H1 (cell line): ENCODE data around the gene HPN. TPM values are rescaled to one million over a fixed set of nuclear protein-coding genes. Genes with fewer than 3 reads are reported as not detected.

Experiments
- CBX5 ChIP-seq: fragments of 300-800, 300-1000 bp; sonication (generic); IDR thresholded peaks from 2 replicates; pipeline ENCODE4 v1.7.1; 2016; ENCODE audit warnings: antibody characterized with exemption, low read length, low read depth
- CHD2 ChIP-seq: IDR thresholded peaks from 2 replicates; pipeline ENCODE4 v1.6.1; 2012; ENCODE audit warnings: low read length, improper control_type of control experiment
- CREB1 ChIP-seq: IDR thresholded peaks from 2 replicates; pipeline ENCODE4 v1.6.1; 2012; ENCODE audit warnings: inconsistent platforms
- GTF2F1 ChIP-seq: IDR thresholded peaks from 2 replicates; pipeline ENCODE4 v1.6.1; 2012; ENCODE audit warnings: low read depth, low read length, improper control_type of control experiment, borderline replicate concordance
- HDAC2 ChIP-seq, 2 experiments: fragments of 300-600 bp in 1 of 2; sonication (generic) in 1 of 2; IDR thresholded peaks; 2 replicates each; pipeline ENCODE4 v1.6.1; 2011 to 2012; ENCODE audit warnings: low read depth in 2 of 2, low read length in 2 of 2, mild to moderate bottlenecking in 2 of 2, moderate library complexity in 2 of 2, borderline replicate concordance in 1 of 2, inconsistent platforms in 1 of 2
- HDAC6 ChIP-seq: IDR thresholded peaks from one replicate; pipeline ENCODE4 v1.7.1; 2012; ENCODE audit warnings: low read depth, mild to moderate bottlenecking, inconsistent platforms, low read length, moderate library complexity
- JUN ChIP-seq: IDR thresholded peaks from 2 replicates; pipeline ENCODE4 v1.6.1; 2011; ENCODE audit warnings: low read depth, mild to moderate bottlenecking, improper control_type of control experiment, low read length
- RBBP5 ChIP-seq: IDR thresholded peaks from 2 replicates; pipeline ENCODE4 v1.7.1; 2012; ENCODE audit warnings: low read depth, mild to moderate bottlenecking, inconsistent platforms, low read length, moderate library complexity, borderline replicate concordance
- SIN3A ChIP-seq, 2 experiments: IDR thresholded peaks in 1 of 2; conservative IDR thresholded peaks in 1 of 2; 2 replicates each; pipeline ENCODE4 v1.6.1; 2011 to 2012; ENCODE audit warnings: low read length in 2 of 2, improper control_type of control experiment in 1 of 2, low read depth in 1 of 2, mild to moderate bottlenecking in 1 of 2
- SP4 ChIP-seq: IDR thresholded peaks from 2 replicates; pipeline ENCODE4 v1.6.1; 2012; ENCODE audit warnings: low read length, inconsistent platforms
- SRF ChIP-seq: IDR thresholded peaks from 2 replicates; pipeline ENCODE4 v1.6.1; 2011; ENCODE audit warnings: mild to moderate bottlenecking, low read depth, low read length, moderate library complexity
- TCF12 ChIP-seq: IDR thresholded peaks from 2 replicates; pipeline ENCODE4 v1.6.1; 2011; ENCODE audit warnings: low read depth, mild to moderate bottlenecking, low read length
- polyA plus RNA-seq, 7 experiments: library from polyadenylated mRNA; depleted of rRNA in 3 of 7; stranded (reverse) in 5 of 7; unstranded in 2 of 7; fragments of >200 nt in 5 of 7; fragments of 200-250 nt in 2 of 7; gene quantifications; 1 replicate in 5 of 7; 2 replicates in 1 of 7; 4 replicates in 1 of 7; pipeline versions ENCODE4 v1.2.1 to v1.2.3, GENCODE V29; 2011 to 2013; ENCODE audit warnings: missing spikeins in 2 of 7, mixed read lengths in 2 of 7
- total RNA-seq: library from RNA; stranded (reverse); fragmentation: NEBNext Ultra II Directional; extraction: Animal tissue kit (Norgen Biotek cat#: 25700); gene quantifications from 2 replicates; pipeline ENCODE4 v1.2.1, GENCODE V29; 2021
- TF ChIP-seq, protein P1 (sequence below): IDR thresholded peaks from 2 replicates; pipeline ENCODE4 v1.6.1; 2012; ENCODE audit warnings: inconsistent platforms
- TF ChIP-seq, protein P2 (sequence below): IDR thresholded peaks from 2 replicates; pipeline ENCODE4 v1.6.1; 2012; ENCODE audit warnings: low read length, inconsistent platforms
- TF ChIP-seq, protein P3 (sequence below), 3 experiments: IDR thresholded peaks; 1 replicate in 2 of 3; 2 replicates in 1 of 3; pipeline versions ENCODE4 v1.5.1 to v1.6.1; 2011; ENCODE audit warnings: low read length in 3 of 3, mild to moderate bottlenecking in 3 of 3, inconsistent platforms in 2 of 3, low read depth in 1 of 3, moderate library complexity in 1 of 3; ENCODE audit not compliant: insufficient read depth in 1 of 3; ENCODE audit errors: control extremely low read depth in 1 of 3

Gene HPN
- total and polyA plus RNA-seq, 2 of the 8 experiments (the other 6 are each of a cell fraction or from before 2014, with no cell fraction given) = 14.7 to 33.7 TPM

DNA sequence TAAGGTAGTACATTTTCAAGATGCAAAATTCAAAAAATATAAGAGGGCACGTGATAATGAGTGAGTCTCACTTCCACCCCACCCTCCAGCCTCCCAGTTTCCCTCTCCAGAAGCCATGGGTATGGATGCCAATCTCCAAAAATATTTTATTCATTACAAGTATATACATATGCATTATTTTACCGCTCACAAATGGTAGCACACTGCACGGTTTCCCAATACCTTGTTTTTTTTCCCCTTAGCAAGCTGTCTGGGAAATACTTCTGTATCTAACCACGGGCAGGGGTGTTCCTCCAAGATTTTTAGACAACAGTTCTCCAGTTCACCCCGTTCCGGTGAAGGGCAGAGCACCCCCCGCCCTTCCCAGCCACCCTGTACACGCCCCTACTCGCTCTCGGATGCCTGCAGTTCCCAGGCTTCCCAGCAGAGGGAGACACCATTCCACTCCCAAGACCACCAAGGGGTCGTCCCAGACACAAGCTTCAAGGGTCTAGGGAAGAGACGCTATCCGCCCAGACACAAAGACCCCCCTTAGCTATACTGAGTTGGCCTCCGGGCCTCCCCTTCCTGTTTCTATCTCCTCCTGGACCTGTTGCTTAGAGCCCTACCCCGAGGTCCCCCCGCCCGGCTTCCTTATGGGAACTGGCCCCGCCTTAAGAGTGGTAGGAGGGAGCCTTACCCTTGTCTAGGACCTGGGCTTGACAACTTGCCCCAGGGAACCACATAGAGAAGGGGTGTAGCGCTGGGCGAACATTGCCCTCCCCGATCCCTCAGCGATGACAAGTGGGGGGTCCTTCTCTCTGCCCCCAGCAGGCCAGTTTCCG, 73.0 kb downstream of the HPN start (continued):
- TF ChIP-seq, protein P1, sequence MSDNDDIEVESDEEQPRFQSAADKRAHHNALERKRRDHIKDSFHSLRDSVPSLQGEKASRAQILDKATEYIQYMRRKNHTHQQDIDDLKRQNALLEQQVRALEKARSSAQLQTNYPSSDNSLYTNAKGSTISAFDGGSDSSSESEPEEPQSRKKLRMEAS = 0 out of 2 replicates have a peak, but pooled peaks have one; percentile 17
- TF ChIP-seq TCF12 (no peak), HDAC6 (no peak), GTF2F1 (no peak), SRF (no peak), HDAC2 (IDR thresholded peaks at IDR 0.05; ENCODE audit: borderline replicate concordance in 1 of 2, low read depth in 2 of 2, low read length in 2 of 2) (no peak), RBBP5 (no peak), SP4 (peak; percentile 77; the same call in 1 of the 2 replicates), CREB1 (0 out of 2 replicates have a peak, but pooled peaks have one; percentile 16), SIN3A (conservative IDR thresholded peaks at IDR 0.05 in 1 of 2, IDR thresholded peaks at IDR 0.05 in 1 of 2; ENCODE audit: low read depth in 1 of 2, low read length in 2 of 2) (0 out of 4 replicates have a peak, but pooled peaks of 1 of the 2 experiments have one; percentile 55), JUN (no peak), CHD2 (no peak), CBX5 (no peak)
- TF ChIP-seq, protein P2, sequence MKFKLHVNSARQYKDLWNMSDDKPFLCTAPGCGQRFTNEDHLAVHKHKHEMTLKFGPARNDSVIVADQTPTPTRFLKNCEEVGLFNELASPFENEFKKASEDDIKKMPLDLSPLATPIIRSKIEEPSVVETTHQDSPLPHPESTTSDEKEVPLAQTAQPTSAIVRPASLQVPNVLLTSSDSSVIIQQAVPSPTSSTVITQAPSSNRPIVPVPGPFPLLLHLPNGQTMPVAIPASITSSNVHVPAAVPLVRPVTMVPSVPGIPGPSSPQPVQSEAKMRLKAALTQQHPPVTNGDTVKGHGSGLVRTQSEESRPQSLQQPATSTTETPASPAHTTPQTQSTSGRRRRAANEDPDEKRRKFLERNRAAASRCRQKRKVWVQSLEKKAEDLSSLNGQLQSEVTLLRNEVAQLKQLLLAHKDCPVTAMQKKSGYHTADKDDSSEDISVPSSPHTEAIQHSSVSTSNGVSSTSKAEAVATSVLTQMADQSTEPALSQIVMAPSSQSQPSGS = no peak
- TF ChIP-seq, protein P3, sequence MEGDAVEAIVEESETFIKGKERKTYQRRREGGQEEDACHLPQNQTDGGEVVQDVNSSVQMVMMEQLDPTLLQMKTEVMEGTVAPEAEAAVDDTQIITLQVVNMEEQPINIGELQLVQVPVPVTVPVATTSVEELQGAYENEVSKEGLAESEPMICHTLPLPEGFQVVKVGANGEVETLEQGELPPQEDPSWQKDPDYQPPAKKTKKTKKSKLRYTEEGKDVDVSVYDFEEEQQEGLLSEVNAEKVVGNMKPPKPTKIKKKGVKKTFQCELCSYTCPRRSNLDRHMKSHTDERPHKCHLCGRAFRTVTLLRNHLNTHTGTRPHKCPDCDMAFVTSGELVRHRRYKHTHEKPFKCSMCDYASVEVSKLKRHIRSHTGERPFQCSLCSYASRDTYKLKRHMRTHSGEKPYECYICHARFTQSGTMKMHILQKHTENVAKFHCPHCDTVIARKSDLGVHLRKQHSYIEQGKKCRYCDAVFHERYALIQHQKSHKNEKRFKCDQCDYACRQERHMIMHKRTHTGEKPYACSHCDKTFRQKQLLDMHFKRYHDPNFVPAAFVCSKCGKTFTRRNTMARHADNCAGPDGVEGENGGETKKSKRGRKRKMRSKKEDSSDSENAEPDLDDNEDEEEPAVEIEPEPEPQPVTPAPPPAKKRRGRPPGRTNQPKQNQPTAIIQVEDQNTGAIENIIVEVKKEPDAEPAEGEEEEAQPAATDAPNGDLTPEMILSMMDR (IDR thresholded peaks at IDR 0.05; ENCODE audit: control extremely low read depth in 1 of 3, insufficient read depth in 1 of 3, low read depth in 1 of 3, low read length in 3 of 3) = peak; percentile 92 to 99 (median 94)
- TF ChIP-seq, all 59 proteins: peak for 8
